ENCODE measurements around the gene CPE.

DNA sequence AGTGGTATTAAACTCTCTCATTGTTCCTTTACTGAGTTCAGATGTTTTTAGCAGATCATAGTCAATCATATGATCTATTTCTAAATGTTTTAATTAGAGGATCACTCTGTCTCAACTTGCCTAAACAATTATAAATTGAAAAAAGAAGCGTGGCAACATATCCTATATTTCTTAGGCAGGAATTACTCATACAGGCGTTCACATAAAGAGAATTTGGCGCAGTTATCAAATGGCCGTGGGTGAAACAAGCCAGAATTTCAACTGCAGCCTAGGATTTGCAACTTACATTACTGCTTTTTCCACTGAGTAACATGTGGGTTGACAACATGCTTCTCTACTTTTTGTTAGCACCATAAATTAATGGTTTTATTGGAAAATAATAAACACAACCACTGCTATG, 141.3 kb downstream of the CPE start:
- TF ChIP-seq CTCF (IDR thresholded peaks at IDR 0.05) (no peak), EZH2 (IDR thresholded peaks at IDR 0.05) (no peak)
